GM19455 (cell line): ENCODE data around the gene ITPR1.

Experiments
- ATAC-seq: cut with Tn5 transposase; IDR thresholded peaks from one replicate; pipeline ENCODE4 v1.9.1; 2021; ENCODE audit not compliant: unreplicated experiment

ITPR1 gene

GRCh38 chr3:4633078-4634004 lies 140.2 kb downstream of the ITPR1 start:
- peak; percentile 67 for ATAC-seq

GRCh38 chr3:4634894-4635293 lies 141.7 kb downstream of the ITPR1 start:
- ATAC-seq, result no peak

DNA sequence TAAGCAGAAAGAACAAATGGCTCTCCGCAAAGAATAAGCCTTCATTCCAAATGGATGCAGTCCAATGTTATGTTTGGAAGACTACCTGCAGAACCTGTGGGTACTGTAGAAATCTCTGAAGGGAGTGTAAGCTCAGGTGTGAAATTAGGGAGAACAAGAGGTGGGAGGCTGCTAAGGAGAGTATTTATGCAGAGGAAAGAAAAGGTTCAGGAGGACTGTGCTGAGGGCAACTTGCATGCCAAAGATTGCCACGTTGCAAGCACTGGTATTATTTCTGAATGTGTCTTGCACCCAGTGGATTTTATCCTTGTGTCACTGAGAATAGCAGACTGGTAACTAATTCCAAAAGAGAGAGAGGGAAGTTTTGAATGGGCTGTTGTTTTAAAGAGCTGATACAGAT lies 144.1 kb downstream of the ITPR1 start:
- no peak for ATAC-seq

DNA sequence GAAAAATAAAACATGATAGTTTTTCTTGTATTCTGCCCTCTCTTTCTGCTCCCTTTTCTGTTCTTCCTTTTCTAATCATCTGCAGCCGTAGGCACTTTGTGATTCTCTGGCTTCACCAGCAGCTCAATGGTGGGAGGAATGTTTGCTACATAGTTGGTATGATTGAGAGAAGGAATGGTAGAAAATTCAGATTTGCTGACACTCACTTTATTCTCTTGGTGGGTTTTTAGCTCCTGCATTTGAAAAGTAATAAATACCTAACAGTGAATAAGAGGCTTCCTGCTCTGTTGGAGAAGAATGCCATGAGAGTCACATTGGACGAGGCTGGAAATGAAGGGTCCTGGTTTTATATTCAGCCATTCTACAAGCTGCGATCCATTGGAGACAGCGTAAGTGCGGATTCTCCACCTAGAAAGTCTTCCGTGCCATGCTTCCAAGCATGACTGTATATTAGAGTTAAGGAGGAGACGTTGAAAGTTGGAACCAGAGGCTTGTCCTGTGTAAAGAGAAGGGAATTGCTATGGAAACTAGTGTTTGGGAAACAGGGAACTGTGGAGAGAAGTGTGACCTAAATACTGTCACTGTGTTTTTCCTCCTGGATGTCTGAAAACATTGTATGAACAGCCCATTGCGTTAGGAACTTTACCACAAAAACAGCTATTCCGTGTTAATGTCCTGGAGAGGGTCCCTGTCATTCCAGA lies 148.9 kb downstream of the ITPR1 start:
- no peak for ATAC-seq

DNA sequence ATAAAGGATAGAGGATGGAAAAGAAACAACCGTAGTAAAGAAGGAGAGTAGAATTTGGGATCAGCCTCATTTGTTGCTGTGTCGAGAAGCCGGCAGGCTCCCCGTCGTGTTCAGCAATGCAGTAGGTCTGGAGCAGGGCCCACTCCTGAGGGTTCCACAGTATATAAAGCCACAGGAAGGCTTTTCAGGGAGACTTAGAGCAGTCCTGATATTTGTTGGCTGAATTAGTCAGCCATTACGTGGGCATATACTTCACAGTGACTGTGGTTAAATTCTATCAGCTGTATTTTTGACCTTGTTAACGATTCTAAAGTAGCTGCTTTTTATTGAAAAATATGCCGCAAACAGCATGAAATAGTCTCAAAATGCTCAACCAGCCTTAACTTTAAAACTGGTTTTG lies 149.5 kb downstream of the ITPR1 start:
- no peak for ATAC-seq

DNA sequence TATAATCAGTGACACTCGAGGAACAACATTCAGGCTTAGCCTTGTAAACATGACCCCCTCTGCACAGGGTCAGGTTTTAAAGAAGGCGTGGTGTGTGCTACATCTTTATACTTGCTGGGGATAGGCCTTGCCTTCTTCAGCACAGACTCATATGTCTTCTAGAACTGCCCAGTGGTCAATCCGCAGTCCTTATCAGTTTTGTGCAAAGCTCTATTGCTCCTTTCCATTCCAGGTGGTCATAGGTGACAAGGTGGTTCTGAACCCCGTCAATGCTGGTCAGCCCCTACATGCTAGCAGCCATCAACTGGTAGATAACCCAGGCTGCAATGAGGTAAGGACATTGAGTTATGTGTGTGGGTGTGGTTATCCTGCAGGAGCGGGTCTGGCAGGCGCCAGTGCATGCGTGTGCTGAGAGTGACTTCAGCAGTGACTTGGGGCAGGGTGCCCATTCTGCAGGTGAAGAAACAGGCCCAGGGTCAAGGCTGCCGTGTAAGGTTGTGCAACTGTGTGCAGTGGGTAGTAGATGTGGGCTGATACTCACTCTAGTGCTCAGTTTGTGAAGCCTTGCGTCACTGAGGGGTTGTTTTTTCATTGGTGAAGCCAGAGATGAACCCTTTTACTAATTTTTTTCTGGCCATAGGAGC lies 150.9 kb downstream of the ITPR1 start:
- ATAC-seq, result no peak

DNA sequence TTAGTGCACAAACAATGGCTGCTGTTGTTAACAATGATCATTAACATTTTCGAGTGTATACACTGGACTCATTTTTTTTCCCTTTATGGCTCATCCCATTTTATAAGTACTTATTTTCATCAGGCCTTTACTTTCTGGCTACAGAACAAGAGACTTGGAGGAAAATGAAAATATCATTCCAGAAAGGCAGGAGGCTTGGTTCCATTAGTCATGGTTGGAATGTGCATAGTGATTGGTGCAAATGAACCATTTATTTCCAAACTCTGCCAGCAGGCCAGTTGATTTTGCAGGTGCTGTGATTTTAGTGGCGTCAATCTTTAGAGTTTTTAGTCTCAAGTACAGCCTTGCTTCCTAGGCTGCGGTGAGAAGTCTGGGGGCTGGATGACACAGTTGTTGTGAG lies 151.8 kb downstream of the ITPR1 start:
- no peak for ATAC-seq

DNA sequence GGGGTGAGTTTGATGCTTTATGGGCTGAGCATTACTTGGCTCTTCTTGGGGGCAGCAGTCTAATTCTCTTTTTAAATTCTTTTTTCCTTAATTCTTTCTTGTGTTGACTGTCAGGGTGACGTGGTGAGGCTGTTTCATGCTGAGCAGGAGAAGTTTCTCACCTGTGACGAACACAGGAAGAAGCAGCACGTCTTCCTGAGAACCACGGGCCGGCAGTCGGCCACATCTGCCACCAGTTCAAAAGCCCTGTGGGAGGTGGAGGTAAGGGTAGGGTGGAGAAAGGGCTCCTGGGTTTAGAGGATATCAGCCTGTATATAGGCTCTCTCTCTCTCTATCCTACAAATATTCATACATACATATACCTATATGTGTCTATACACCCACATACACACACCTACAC lies 152.3 kb downstream of the ITPR1 start:
- no peak for ATAC-seq

GRCh38 chr3:4647411-4647810 lies 154.3 kb downstream of the ITPR1 start:
- ATAC-seq, result no peak

DNA sequence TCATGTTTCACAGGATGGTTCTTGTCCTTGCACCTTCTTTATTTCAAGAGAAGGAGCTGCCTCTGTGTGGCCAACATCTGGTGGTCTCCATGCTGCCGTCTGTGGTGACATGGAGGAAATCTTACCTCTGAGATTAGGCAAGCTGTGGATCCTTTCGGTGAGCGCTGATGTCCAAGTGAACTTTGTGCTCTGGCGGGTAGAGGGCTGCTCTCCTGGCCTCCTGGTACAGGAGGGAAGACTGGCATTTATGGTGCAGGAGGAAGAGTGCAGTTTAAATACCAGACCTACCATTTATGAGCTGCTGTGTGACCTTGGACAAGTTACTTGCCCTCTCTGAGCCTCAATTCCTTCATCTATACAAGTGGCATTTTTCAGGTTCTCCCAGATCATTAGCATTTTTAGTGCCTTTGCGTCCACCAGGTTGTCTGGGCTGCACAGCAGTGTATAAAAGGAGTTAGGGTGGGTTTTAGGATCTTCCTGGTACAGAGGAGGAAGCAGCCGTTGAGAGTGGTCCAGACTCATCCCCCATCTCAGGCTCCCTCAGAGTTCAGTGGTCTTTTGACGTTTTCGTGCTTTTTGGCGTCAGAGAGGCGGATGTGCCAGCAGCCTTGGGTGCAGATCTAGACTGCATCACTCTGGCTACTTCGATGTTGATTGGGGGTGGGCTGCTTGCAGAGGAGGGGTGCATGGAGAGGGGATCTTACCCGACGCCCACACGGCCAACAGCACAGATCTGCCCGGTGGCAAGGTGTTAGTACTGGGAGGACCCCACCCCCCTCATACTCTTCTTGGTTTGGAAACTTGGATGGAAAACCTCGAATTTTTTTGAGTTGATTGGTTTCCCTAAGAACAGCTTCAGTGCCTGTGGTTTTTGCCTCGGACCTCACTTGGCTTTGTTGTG lies 162.2 kb downstream of the ITPR1 start:
- ATAC-seq, result no peak

GRCh38 chr3:4656059-4656458 lies 162.9 kb downstream of the ITPR1 start:
- no peak for ATAC-seq

DNA sequence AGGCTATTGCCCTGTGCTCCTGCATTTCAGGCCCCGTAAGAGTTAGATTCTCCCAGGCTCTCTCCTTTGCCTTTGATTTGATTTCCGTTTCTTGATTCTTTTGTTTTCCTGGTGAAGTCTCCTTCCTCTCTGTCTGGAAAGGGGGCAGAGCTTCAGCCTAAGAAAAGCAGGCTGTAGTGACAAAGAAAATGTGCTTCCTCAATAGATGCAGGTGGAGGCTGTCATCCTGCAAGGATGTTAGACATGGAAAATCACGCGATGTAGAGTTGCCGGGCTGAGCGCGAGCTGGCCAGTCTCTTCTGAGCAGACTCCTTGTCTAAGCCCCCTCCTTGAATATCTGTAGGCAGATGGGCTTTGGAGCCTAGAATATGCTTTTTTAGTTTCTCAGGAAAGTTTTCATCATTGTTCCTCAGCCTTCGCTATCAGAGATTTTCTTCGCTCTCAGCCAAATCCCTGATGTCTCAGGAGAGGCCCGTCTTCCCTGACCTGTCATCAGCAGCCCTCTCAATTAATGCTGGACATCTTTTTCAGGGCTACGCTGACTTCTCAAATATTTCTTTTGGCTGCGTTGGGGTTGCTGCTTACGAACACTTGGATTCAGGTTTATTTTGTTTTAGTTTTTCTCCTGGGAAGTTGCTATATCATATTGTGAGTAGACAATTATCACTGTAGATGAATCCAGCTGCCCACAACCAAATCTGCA lies 163.6 kb downstream of the ITPR1 start:
- no peak for ATAC-seq

- ATAC-seq, result no peak
Measured at GRCh38 chr3:4660936-4661335, 167.8 kb downstream of the ITPR1 start.

- no peak for ATAC-seq
Measured at GRCh38 chr3:4664412-4664811, 171.3 kb downstream of the ITPR1 start.

GRCh38 chr3:4665197-4665596 lies 172.0 kb downstream of the ITPR1 start:
- no peak for ATAC-seq

DNA sequence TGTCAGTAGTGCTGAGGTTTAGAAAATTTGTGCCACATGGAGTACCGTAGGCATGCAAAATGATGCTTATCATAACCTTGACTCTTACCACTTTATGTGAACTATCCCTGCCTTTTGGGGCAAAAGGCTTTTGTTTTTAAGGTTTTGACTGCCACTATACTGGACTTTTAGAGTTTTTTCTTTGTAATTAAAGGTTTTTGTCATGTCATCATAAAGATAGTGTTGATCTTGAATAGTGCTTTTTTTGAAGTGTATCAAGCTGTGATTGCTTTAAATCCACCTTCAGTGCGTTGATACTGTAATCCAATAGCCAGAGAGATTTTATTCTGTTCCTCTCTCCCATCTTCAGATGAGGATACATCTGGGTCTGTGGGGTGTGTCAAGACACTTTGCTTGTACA lies 172.9 kb downstream of the ITPR1 start:
- no peak for ATAC-seq

GRCh38 chr3:4670352-4670751 lies 177.2 kb downstream of the ITPR1 start:
- ATAC-seq, result no peak

DNA sequence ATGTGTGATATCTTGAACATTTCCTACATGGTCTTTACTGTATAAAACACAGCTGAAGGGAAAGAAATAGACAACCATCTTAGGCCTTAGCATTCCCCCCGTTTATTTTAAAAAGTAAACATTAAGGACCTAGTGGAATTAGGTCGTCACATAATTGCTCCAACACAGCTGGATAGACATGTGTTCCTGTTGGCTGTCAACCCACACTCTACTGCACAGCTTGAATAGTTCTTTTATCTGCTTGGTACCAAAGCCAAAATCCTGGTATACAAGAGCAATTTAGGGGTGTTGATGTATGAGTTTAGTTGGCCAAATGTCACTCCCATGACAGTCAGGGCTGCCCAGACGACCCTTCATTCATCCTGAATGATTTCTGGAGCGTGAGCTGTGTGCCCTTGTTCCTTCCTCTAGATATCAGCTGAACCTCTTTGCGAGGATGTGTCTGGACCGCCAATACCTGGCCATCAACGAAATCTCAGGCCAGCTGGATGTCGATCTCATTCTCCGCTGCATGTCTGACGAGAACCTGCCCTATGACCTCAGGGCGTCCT lies 179.7 kb downstream of the ITPR1 start:
- no peak for ATAC-seq

GRCh38 chr3:4674216-4674615 lies 181.1 kb downstream of the ITPR1 start:
- no peak for ATAC-seq

- ATAC-seq, result no peak
Measured at GRCh38 chr3:4675704-4676103, 182.6 kb downstream of the ITPR1 start.
